HEK293 (cell line): ENCODE data around the gene PGBD5.

Experiments used
- CTCF ChIA-PET: fragments of 350-600 bp; formaldehyde crosslinking; extraction: SDS; loops from one replicate; lab custom pipeline; 2021; ENCODE audit warnings: antibody characterized with exemption; lab: Yijun Ruan, JAX
- POLR2A ChIA-PET: fragments of 300-600 bp; formaldehyde crosslinking; extraction: SDS; loops from one replicate; lab custom pipeline; 2020; ENCODE audit warnings: antibody characterized with exemption, inconsistent platforms; lab: Yijun Ruan, JAX
- H3K27ac ChIP-seq: fragments of 200-500 bp; sonication (Bioruptor generic); 2 replicates; pipeline ENCODE4 v1.5.1; 2014; ENCODE audit warnings: low read depth, low read length, control low read depth, inconsistent platforms; ENCODE audit errors: extremely low read depth
- H3K36me3 ChIP-seq, 2 experiments: fragments of 200-500 bp in 1 of 2; sonication (Bioruptor generic) in 1 of 2; 1 replicate in 1 of 2; 2 replicates in 1 of 2; pipeline ENCODE4 v1.5.1; 2014 to 2017; ENCODE audit warnings: inconsistent platforms in 2 of 2, low read length in 2 of 2; ENCODE audit not compliant: control insufficient read depth in 2 of 2, insufficient read depth in 1 of 2
- H3K4me1 ChIP-seq: fragments of 200-500 bp; sonication (Bioruptor generic); 2 replicates; pipeline ENCODE4 v1.5.1; 2014; ENCODE audit warnings: mild to moderate bottlenecking, low read length, inconsistent platforms; ENCODE audit not compliant: control insufficient read depth, insufficient read depth
- H3K4me3 ChIP-seq: 2 replicates; pipeline ENCODE4 v1.5.1; 2011; ENCODE audit warnings: low read depth, mild to moderate bottlenecking, control low read depth, low read length, moderate library complexity
- H3K9me3 ChIP-seq: fragments of 200-500 bp; sonication (Bioruptor generic); 2 replicates; pipeline ENCODE4 v1.5.1; 2014; ENCODE audit warnings: low read depth, low read length, inconsistent platforms; ENCODE audit not compliant: control insufficient read depth, insufficient read depth
- BCL11B ChIP-seq: fragments of 450-650 bp; formaldehyde crosslinking; IDR thresholded peaks from 2 replicates; pipeline ENCODE4 v1.5.1; 2016; ENCODE audit warnings: low read depth, missing biosample characterization, missing genetic modification characterization
- EGR2 ChIP-seq: fragments of 450-650 bp; formaldehyde crosslinking; IDR thresholded peaks from 2 replicates; pipeline ENCODE4 v1.5.1; 2016; ENCODE audit warnings: low read depth, missing biosample characterization, missing genetic modification characterization
- GLIS2 ChIP-seq: fragments of 450-650 bp; formaldehyde crosslinking; IDR thresholded peaks from 2 replicates; pipeline ENCODE4 v1.5.1; 2016; ENCODE audit warnings: missing biosample characterization, missing genetic modification characterization
- OVOL3 ChIP-seq: fragments of 450-650 bp; formaldehyde crosslinking; IDR thresholded peaks from 2 replicates; pipeline ENCODE4 v1.5.1; 2016; ENCODE audit warnings: missing biosample characterization, missing genetic modification characterization
- SCRT1 ChIP-seq: fragments of 450-650 bp; formaldehyde crosslinking; IDR thresholded peaks from 2 replicates; pipeline ENCODE4 v1.5.1; 2016; ENCODE audit warnings: missing biosample characterization, missing genetic modification characterization, borderline replicate concordance
- WT1 ChIP-seq: fragments of 450-650 bp; formaldehyde crosslinking; IDR thresholded peaks from 2 replicates; pipeline ENCODE4 v1.5.1; 2016; ENCODE audit warnings: missing biosample characterization, missing genetic modification characterization
- ZFHX2 ChIP-seq: fragments of 450-650 bp; formaldehyde crosslinking; conservative IDR thresholded peaks from 2 replicates; pipeline ENCODE4 v1.5.1; 2016; ENCODE audit warnings: missing biosample characterization, missing genetic modification characterization
- ZFP3 ChIP-seq: fragments of 450-650 bp; formaldehyde crosslinking; IDR thresholded peaks from 2 replicates; pipeline ENCODE4 v1.5.1; 2016; ENCODE audit warnings: low read depth, missing biosample characterization, missing genetic modification characterization
- ZFP41 ChIP-seq: fragments of 450-650 bp; formaldehyde crosslinking; IDR thresholded peaks from 2 replicates; pipeline ENCODE4 v1.5.1; 2016; ENCODE audit warnings: missing biosample characterization, missing genetic modification characterization, borderline replicate concordance
- ZIC2 ChIP-seq: fragments of 450-650 bp; formaldehyde crosslinking; IDR thresholded peaks from 2 replicates; pipeline ENCODE4 v1.5.1; 2016; ENCODE audit warnings: missing biosample characterization, missing genetic modification characterization
- ZNF112 ChIP-seq: fragments of 450-650 bp; formaldehyde crosslinking; IDR thresholded peaks from 2 replicates; pipeline ENCODE4 v1.5.0; 2017; ENCODE audit warnings: missing biosample characterization, missing genetic modification characterization
- ZNF140 ChIP-seq: fragments of 450-650 bp; formaldehyde crosslinking; IDR thresholded peaks from 2 replicates; pipeline ENCODE4 v1.5.1; 2016; ENCODE audit warnings: missing biosample characterization, missing genetic modification characterization
- ZNF16 ChIP-seq: fragments of 450-650 bp; formaldehyde crosslinking; IDR thresholded peaks from 2 replicates; pipeline ENCODE4 v1.5.1; 2016; ENCODE audit warnings: low read depth, missing biosample characterization, missing genetic modification characterization
- ZNF248 ChIP-seq: fragments of 450-650 bp; formaldehyde crosslinking; IDR thresholded peaks from 2 replicates; pipeline ENCODE4 v1.5.1; 2017; ENCODE audit warnings: missing biosample characterization, missing genetic modification characterization
- ZNF274 ChIP-seq, 2 experiments: fragments of 200-500 bp in 1 of 2; fragments of 450-650 bp in 1 of 2; sonication (Bioruptor generic) in 1 of 2; formaldehyde crosslinking in 1 of 2; IDR thresholded peaks; 2 replicates each; pipeline versions ENCODE4 v1.5.1 to v1.6.1; 2014 to 2016; ENCODE audit warnings: borderline replicate concordance in 1 of 2, inconsistent platforms in 1 of 2, low read length in 1 of 2, missing biosample characterization in 1 of 2, missing genetic modification characterization in 1 of 2
- ZNF335 ChIP-seq: fragments of 450-650 bp; formaldehyde crosslinking; conservative IDR thresholded peaks from 2 replicates; pipeline ENCODE4 v1.5.1; 2016; ENCODE audit warnings: missing biosample characterization, missing genetic modification characterization
- ZNF341 ChIP-seq: fragments of 450-650 bp; formaldehyde crosslinking; IDR thresholded peaks from 2 replicates; pipeline ENCODE4; 2016; ENCODE audit warnings: low read depth, missing biosample characterization, missing genetic modification characterization
- ZNF404 ChIP-seq: fragments of 450-650 bp; formaldehyde crosslinking; IDR thresholded peaks from 2 replicates; pipeline ENCODE4 v1.5.1; 2017; ENCODE audit warnings: missing biosample characterization, missing genetic modification characterization
- ZNF510 ChIP-seq: fragments of 450-650 bp; formaldehyde crosslinking; IDR thresholded peaks from 2 replicates; pipeline ENCODE4 v1.5.1; 2018; ENCODE audit warnings: mild to moderate bottlenecking, missing genetic modification characterization, missing biosample characterization; ENCODE audit not compliant: insufficient replicate concordance
- ZNF530 ChIP-seq: fragments of 450-650 bp; formaldehyde crosslinking; IDR thresholded peaks from 2 replicates; pipeline ENCODE4 v1.5.1; 2016; ENCODE audit warnings: low read depth, missing biosample characterization, missing genetic modification characterization
- ZNF677 ChIP-seq: fragments of 450-650 bp; IDR thresholded peaks from 2 replicates; pipeline ENCODE4 v1.5.0; 2018; ENCODE audit warnings: missing biosample characterization, mild to moderate bottlenecking, missing genetic modification characterization, moderate library complexity
- ZNF776 ChIP-seq: fragments of 450-650 bp; formaldehyde crosslinking; IDR thresholded peaks from 2 replicates; pipeline ENCODE4 v1.5.0; 2017; ENCODE audit warnings: missing biosample characterization, missing genetic modification characterization, borderline replicate concordance
- ZNF843 ChIP-seq: fragments of 450-650 bp; formaldehyde crosslinking; IDR thresholded peaks from 2 replicates; pipeline ENCODE4 v1.5.1; 2016; ENCODE audit warnings: missing biosample characterization, missing genetic modification characterization
- TF ChIP-seq, protein P1 (sequence below): fragments of 450-650 bp; formaldehyde crosslinking; IDR thresholded peaks from 2 replicates; pipeline ENCODE4 v1.5.1; 2017; ENCODE audit warnings: missing biosample characterization, missing genetic modification characterization
- TF ChIP-seq, protein P2 (sequence below): fragments of 450-650 bp; formaldehyde crosslinking; IDR thresholded peaks from 2 replicates; pipeline ENCODE4 v1.5.1; 2016; ENCODE audit warnings: missing biosample characterization, missing genetic modification characterization
- TF ChIP-seq, protein P3 (sequence below): fragments of 450-650 bp; formaldehyde crosslinking; IDR thresholded peaks from 2 replicates; pipeline ENCODE4 v1.5.1; 2016; ENCODE audit warnings: missing biosample characterization, missing genetic modification characterization
- TF ChIP-seq, protein P4 (sequence below): fragments of 450-650 bp; formaldehyde crosslinking; IDR thresholded peaks from 2 replicates; pipeline ENCODE4 v1.5.1; 2017; ENCODE audit warnings: missing biosample characterization, missing genetic modification characterization

PGBD5 gene

DNA sequence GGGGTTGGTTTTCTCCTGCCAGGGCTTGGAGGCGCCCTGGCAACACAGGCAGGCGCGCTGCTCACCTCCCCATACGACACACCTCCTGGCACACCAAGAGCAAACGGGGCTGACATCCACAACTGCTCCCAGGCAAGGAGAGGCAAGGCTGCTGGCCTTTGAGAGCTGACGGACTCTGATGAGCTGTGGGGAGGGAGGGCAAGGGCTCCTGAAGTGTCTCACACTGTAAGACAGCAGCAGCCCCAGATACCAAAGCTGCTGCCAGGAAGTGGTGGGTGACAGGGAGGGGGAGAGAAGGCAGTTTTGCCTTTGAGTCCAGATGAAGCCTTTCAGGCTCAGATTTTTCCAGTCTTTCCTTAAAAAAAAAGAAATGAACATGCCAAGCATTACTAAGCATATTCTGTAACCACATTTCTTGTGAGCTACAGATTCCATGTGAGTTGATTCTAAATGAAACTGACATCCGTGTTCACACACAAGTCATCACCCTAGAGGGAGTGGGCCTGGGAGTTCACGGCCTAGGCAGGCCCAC lies 24.3 kb downstream of the PGBD5 start (continued):
- TF ChIP-seq, protein P1, sequence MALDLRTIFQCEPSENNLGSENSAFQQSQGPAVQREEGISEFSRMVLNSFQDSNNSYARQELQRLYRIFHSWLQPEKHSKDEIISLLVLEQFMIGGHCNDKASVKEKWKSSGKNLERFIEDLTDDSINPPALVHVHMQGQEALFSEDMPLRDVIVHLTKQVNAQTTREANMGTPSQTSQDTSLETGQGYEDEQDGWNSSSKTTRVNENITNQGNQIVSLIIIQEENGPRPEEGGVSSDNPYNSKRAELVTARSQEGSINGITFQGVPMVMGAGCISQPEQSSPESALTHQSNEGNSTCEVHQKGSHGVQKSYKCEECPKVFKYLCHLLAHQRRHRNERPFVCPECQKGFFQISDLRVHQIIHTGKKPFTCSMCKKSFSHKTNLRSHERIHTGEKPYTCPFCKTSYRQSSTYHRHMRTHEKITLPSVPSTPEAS (tag by site-specific recombination) = no peak
- TF ChIP-seq ZIC2 (tag by site-specific recombination) (no peak), ZNF776 (no peak), ZNF112 (no peak)

DNA sequence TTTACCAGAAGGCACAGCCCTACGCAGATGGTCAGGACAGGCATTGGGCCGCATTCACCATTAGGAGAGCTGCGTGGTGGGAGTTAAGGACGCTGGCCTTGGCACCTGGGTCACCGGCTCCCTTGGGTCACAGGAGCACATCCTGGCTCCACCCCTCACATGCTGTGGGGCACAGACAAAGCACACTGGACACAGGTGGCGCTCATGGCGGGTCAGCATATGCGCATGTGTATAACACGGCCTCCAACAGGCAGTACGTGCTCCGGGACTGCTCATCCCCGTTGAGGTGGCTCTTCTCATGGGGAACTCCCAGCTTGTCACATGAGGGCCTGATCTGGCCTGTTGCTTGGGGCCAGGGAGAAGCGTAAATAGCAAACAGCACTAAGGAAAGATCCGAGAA lies 25.0 kb downstream of the PGBD5 start:
- H3K9me3 ChIP-seq = no peaks in the 10 kb centered on the region
- TF ChIP-seq ZNF677 (tag by site-specific recombination) = no peak
- TF ChIP-seq, protein P2, sequence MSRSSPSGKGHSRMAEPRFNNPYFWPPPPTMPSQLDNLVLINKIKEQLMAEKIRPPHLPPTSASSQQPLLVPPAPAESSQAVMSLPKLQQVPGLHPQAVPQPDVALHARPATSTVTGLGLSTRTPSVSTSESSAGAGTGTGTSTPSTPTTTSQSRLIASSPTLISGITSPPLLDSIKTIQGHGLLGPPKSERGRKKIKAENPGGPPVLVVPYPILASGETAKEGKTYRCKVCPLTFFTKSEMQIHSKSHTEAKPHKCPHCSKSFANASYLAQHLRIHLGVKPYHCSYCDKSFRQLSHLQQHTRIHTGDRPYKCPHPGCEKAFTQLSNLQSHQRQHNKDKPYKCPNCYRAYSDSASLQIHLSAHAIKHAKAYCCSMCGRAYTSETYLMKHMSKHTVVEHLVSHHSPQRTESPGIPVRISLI (tag by site-specific recombination) = no peak
- TF ChIP-seq GLIS2 (tag by site-specific recombination) = no peak
- TF ChIP-seq ZNF404 (tag by site-specific recombination) = no peak
- TF ChIP-seq ZNF248 (tag by site-specific recombination) = no peak
- no peak for TF ChIP-seq ZNF530 (tag by site-specific recombination)
- no peak for TF ChIP-seq ZNF510 (tag by site-specific recombination)
- no peak for TF ChIP-seq WT1 (tag by site-specific recombination)
- no peak for TF ChIP-seq ZNF274 (IDR thresholded peaks at IDR 0.05; ENCODE audit: low read length)
- no peak for TF ChIP-seq ZNF274 (tag by site-specific recombination; IDR thresholded peaks at IDR 0.05; ENCODE audit: borderline replicate concordance)
- TF ChIP-seq SCRT1 = no peak
- no peak for TF ChIP-seq ZFP3 (tag by site-specific recombination)
- no peak for TF ChIP-seq ZNF843 (tag by site-specific recombination)
- TF ChIP-seq, protein P3, sequence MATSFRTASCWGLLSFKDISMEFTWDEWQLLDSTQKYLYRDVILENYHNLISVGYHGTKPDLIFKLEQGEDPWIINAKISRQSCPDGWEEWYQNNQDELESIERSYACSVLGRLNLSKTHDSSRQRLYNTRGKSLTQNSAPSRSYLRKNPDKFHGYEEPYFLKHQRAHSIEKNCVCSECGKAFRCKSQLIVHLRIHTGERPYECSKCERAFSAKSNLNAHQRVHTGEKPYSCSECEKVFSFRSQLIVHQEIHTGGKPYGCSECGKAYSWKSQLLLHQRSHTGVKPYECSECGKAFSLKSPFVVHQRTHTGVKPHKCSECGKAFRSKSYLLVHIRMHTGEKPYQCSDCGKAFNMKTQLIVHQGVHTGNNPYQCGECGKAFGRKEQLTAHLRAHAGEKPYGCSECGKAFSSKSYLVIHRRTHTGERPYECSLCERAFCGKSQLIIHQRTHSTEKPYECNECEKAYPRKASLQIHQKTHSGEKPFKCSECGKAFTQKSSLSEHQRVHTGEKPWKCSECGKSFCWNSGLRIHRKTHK (tag by site-specific recombination) = no peak
- TF ChIP-seq ZFP41 = no peak
- TF ChIP-seq, all 188 proteins: peak for 0
- no peaks in the 10 kb centered on the region for H3K4me1 ChIP-seq
- H3K36me3 ChIP-seq = no peaks in the 10 kb centered on the region
- H3K4me3 ChIP-seq = no peak overlapping the region
- CTCF ChIA-PET = no interaction called here
- H3K27ac ChIP-seq = no peak overlapping the region
- POLR2A ChIA-PET = no interaction called here

DNA sequence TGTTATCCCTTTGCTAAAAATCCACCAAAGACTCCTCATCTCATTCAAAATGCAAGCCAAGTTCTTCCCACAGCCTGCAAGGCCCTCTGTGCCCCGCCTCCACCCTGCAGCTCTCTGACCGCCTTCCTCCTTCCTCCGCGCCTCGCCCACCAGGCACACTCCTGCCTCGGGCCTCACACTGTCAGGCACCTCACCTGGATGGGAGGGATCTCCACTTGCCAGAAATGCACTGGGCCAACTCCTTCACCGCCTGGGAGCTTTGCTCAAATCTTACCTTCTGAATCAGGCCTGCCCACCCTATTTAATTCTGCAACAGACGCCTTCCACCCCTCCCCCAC lies 26.2 kb downstream of the PGBD5 start:
- POLR2A ChIA-PET = no interaction called here
- TF ChIP-seq ZNF16 (no peak), BCL11B (tag by site-specific recombination) (no peak), ZNF341 (no peak), ZNF140 (tag by site-specific recombination) (no peak), EGR2 (tag by site-specific recombination) (peak; percentile 89), OVOL3 (tag by site-specific recombination) (no peak), ZNF510 (tag by site-specific recombination) (no peak), ZNF335 (tag by site-specific recombination) (no peak), ZFHX2 (tag by site-specific recombination) (peak; percentile 87)
- TF ChIP-seq, protein P3 (tag by site-specific recombination) = no peak
- TF ChIP-seq, protein P4, sequence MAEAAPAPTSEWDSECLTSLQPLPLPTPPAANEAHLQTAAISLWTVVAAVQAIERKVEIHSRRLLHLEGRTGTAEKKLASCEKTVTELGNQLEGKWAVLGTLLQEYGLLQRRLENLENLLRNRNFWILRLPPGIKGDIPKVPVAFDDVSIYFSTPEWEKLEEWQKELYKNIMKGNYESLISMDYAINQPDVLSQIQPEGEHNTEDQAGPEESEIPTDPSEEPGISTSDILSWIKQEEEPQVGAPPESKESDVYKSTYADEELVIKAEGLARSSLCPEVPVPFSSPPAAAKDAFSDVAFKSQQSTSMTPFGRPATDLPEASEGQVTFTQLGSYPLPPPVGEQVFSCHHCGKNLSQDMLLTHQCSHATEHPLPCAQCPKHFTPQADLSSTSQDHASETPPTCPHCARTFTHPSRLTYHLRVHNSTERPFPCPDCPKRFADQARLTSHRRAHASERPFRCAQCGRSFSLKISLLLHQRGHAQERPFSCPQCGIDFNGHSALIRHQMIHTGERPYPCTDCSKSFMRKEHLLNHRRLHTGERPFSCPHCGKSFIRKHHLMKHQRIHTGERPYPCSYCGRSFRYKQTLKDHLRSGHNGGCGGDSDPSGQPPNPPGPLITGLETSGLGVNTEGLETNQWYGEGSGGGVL (tag by site-specific recombination) = no peak
- Histone ChIP-seq H3K36me3 (no peaks in the 10 kb centered on the region), H3K9me3 (no peaks in the 10 kb centered on the region), H3K27ac (no peak overlapping the region), H3K4me3 (no peak overlapping the region), H3K4me1 (no peaks in the 10 kb centered on the region)
- CTCF ChIA-PET = no interaction called here
